CD4-positive, alpha-beta memory T cell (primary cell): ENCODE measurements around the gene ACTG2. TPM values are rescaled to one million over a fixed set of nuclear protein-coding genes. Genes with fewer than 3 reads are reported as not detected.
A peak's percentile ranks its signal among the peaks of the same experiment; 100 is the strongest.

Source experiments
- CTCF ChIA-PET: fragments of 350-600 bp; sonication (Branson Sonifier 250); formaldehyde crosslinking; loops from one replicate; lab custom pipeline; 2021; ENCODE audit warnings: inconsistent platforms; ENCODE audit not compliant: partially characterized antibody; lab: Charles Lee
- POLR2A ChIA-PET: fragments of 350-600 bp; sonication (Branson Sonifier 250); formaldehyde crosslinking; loops from one replicate; lab custom pipeline; 2021; ENCODE audit not compliant: partially characterized antibody; lab: Charles Lee
- DNase-seq, 5 donors: peaks; one replicate each; pipeline versions ENCODE4 v3.0.0 to v3.0.0-alpha.2; 2020 to 2022; ENCODE audit warnings: mixed read lengths in 1 of 5
- H3K27ac ChIP-seq: one replicate; pipeline ENCODE4 v1.7.0; 2013; ENCODE audit warnings: low read depth, low read length
- H3K27me3 ChIP-seq: 2 replicates; pipeline ENCODE4 v1.7.0; 2013; ENCODE audit warnings: mild to moderate bottlenecking, low read length, moderate library complexity; ENCODE audit not compliant: insufficient read depth
- H3K36me3 ChIP-seq: 2 replicates; pipeline ENCODE4 v1.7.0; 2013; ENCODE audit warnings: mild to moderate bottlenecking, low read length, moderate library complexity; ENCODE audit not compliant: insufficient read depth
- H3K4me1 ChIP-seq: 2 replicates; pipeline ENCODE4 v1.7.0; 2013; ENCODE audit warnings: mild to moderate bottlenecking, low read length, moderate library complexity; ENCODE audit not compliant: insufficient read depth
- H3K4me3 ChIP-seq, 2 donors: one replicate each; pipeline ENCODE4 v1.7.0; 2013; ENCODE audit warnings: low read length in 2 of 2, mild to moderate bottlenecking in 1 of 2
- H3K9me3 ChIP-seq, 2 donors: one replicate each; pipeline ENCODE4 v1.7.0; 2013; ENCODE audit warnings: low read length in 2 of 2, control low read depth in 1 of 2; ENCODE audit not compliant: control insufficient read depth in 1 of 2
- H3K27ac Mint-ChIP-seq, 7 donors: one replicate each; pipeline ENCODE4 v1.8.0; 2020 to 2021; ENCODE audit warnings: mixed read lengths in 7 of 7, mild to moderate bottlenecking in 6 of 7, inconsistent platforms in 3 of 7, moderate library complexity in 3 of 7
- H3K27me3 Mint-ChIP-seq, 2 donors: one replicate each; pipeline ENCODE4 v1.8.0; 2020 to 2021; ENCODE audit warnings: mixed read lengths in 2 of 2
- H3K36me3 Mint-ChIP-seq, 2 donors: one replicate each; pipeline ENCODE4 v1.8.0; 2020 to 2021; ENCODE audit warnings: mixed read lengths in 2 of 2, inconsistent platforms in 1 of 2, mild to moderate bottlenecking in 1 of 2
- H3K4me1 Mint-ChIP-seq, 4 donors: one replicate each; pipeline ENCODE4 v1.8.0; 2020 to 2021; ENCODE audit warnings: mixed read lengths in 4 of 4, mild to moderate bottlenecking in 1 of 4
- H3K4me3 Mint-ChIP-seq, 8 donors: one replicate each; pipeline ENCODE4 v1.8.0; 2020 to 2021; ENCODE audit warnings: mixed read lengths in 8 of 8, mild to moderate bottlenecking in 7 of 8, moderate library complexity in 6 of 8, inconsistent platforms in 3 of 8
- H3K9me3 Mint-ChIP-seq, 8 donors: one replicate each; pipeline ENCODE4 v1.8.0; 2020 to 2021; ENCODE audit warnings: mixed read lengths in 8 of 8, mild to moderate bottlenecking in 5 of 8, inconsistent platforms in 3 of 8, moderate library complexity in 1 of 8
- intact Hi-C: fragments of 100-400 bp; cut with micrococcal nuclease; formaldehyde crosslinking; loops from one replicate; pipeline ENCODE4 v1.15.1; 2023
- polyA plus RNA-seq, 2 donors: library from polyadenylated mRNA; unstranded; fragments of 300-500 nt; fragmentation: Illumina TruSeq; gene quantifications; one replicate each; pipeline ENCODE4 v1.2.3, GENCODE V29; 2021
- total RNA-seq, 2 experiments: library from RNA; stranded (reverse); gene quantifications; one replicate each; pipeline ENCODE4 v1.2.3, GENCODE V29; 2021

ACTG2 gene
- total and polyA plus RNA-seq, 4 experiments from 2014 or later: not detected

GRCh38 chr2:73961274-73961673 is 68.5 kb downstream of the ACTG2 start:
- CTCF ChIA-PET: no interaction called here
- no peak overlapping the region for H3K4me3 ChIP-seq
- DNase-seq: no peak
- peaks cover 32% of the 10 kb centered on the region for H3K36me3 ChIP-seq
- peaks cover 6% of the 10 kb centered on the region for H3K4me1 ChIP-seq
- H3K9me3 ChIP-seq: no peaks in the 10 kb centered on the region
- POLR2A ChIA-PET: no interaction called here
- H3K36me3 Mint-ChIP-seq: peaks cover 45 to 47% of the 10 kb centered on the region in 2 donors
- H3K4me1 Mint-ChIP-seq: peaks cover 12 to 27% (median 18%) of the 10 kb centered on the region in 4 donors
- H3K27me3 Mint-ChIP-seq: no peaks in the 10 kb centered on the region
- H3K4me3 Mint-ChIP-seq: no peak overlapping the region
- H3K27ac Mint-ChIP-seq: no peak overlapping the region
- intact Hi-C loops: no loop called here
- H3K27me3 ChIP-seq: no peaks in the 10 kb centered on the region
- H3K9me3 Mint-ChIP-seq: peaks cover 0 to 8% (median 3%) of the 10 kb centered on the region in 8 donors
- no peak overlapping the region for H3K27ac ChIP-seq

- H3K36me3 ChIP-seq: peaks cover 25% of the 10 kb centered on the region
- H3K27me3 Mint-ChIP-seq: no peaks in the 10 kb centered on the region
- CTCF ChIA-PET: interaction anchor here (0.9 kb wide), 1 partner anchor 94 kb away, joined by 3 read pairs; no protein-coding TSS in a partner anchor
- H3K4me3 Mint-ChIP-seq: no peak overlapping the region
- H3K27ac ChIP-seq: no peak overlapping the region
- no peak for DNase-seq
- no peak overlapping the region for H3K4me3 ChIP-seq
- peaks cover 6% of the 10 kb centered on the region for H3K4me1 ChIP-seq
- intact Hi-C loops: no loop called here
- POLR2A ChIA-PET: no interaction called here
- peak overlapping the region in 2 of 7 donors; percentile 54 to 59 for H3K27ac Mint-ChIP-seq
- no peaks in the 10 kb centered on the region for H3K27me3 ChIP-seq
- peaks cover 38 to 40% of the 10 kb centered on the region in 2 donors for H3K36me3 Mint-ChIP-seq
- H3K4me1 Mint-ChIP-seq: peaks cover 12 to 30% (median 16%) of the 10 kb centered on the region in 4 donors
- H3K9me3 ChIP-seq: no peaks in the 10 kb centered on the region
- peaks cover 0 to 8% (median 3%) of the 10 kb centered on the region in 8 donors for H3K9me3 Mint-ChIP-seq
Measured at GRCh38 chr2:73961823-73962615, 69.2 kb downstream of the ACTG2 start.

- Mint-ChIP-seq H3K4me3 (no peak overlapping the region), H3K9me3 (peaks cover 0 to 8% (median 3%) of the 10 kb centered on the region in 8 donors), H3K27ac (peak overlapping the region in 2 of 7 donors; percentile 1 to 19), H3K36me3 (peaks cover 33 to 36% of the 10 kb centered on the region in 2 donors), H3K27me3 (no peaks in the 10 kb centered on the region), H3K4me1 (peaks cover 14 to 32% (median 16%) of the 10 kb centered on the region in 4 donors)
- no peak for DNase-seq
- no peaks in the 10 kb centered on the region for H3K9me3 ChIP-seq
- H3K27me3 ChIP-seq: no peaks in the 10 kb centered on the region
- peaks cover 18% of the 10 kb centered on the region for H3K36me3 ChIP-seq
- POLR2A ChIA-PET: no interaction called here
- peaks cover 6% of the 10 kb centered on the region for H3K4me1 ChIP-seq
- H3K4me3 ChIP-seq: no peak overlapping the region
- no peak overlapping the region for H3K27ac ChIP-seq
- intact Hi-C loops: no loop called here
- CTCF ChIA-PET: no interaction called here
Measured at GRCh38 chr2:73962798-73963197, 70.0 kb downstream of the ACTG2 start.

DNA sequence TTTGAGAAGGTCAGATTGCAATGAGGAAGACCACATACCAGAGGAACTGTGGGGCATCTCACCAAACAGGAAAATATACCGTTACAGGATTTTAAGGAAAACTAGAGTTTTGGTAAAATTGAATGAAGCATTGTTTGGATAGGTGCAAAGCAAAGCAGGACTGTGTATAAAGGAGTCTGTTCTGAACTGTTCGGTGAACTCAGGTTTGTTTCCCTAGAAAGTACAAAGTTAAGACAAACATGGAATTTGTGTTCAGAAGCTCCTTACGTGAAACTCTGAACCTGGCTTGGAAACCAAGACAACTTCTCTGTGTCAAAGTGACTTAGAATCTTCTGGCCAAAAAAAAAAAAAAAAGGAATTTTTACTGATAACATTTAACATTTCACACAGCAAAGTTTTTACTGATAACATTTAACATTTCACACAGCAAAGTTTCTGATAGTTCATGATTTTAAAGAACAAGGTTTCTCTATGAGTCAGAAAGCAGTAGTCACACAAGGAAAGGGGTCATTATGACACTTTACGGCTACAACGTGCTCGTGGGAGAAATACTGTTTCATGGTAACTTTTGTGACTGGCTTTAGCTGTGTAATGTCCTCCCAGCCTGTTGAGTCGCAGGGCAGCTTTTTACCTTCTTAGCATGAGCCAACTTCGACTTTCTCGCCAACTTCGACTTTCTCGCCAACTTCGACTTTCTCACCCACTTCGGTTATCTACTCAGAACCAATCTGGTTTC is 70.7 kb downstream of the ACTG2 start:
- Mint-ChIP-seq H3K27ac (peak overlapping the region; percentile 1 to 83 (median 42)), H3K4me1 (peaks cover 14 to 32% (median 17%) of the 10 kb centered on the region in 4 donors), H3K36me3 (peaks cover 26 to 29% of the 10 kb centered on the region in 2 donors), H3K27me3 (no peaks in the 10 kb centered on the region), H3K4me3 (peak overlapping the region in 7 of 8 donors; percentile 6 to 73 (median 52)), H3K9me3 (peaks cover 0 to 8% (median 3%) of the 10 kb centered on the region in 8 donors)
- Histone ChIP-seq H3K27ac (no peak overlapping the region), H3K4me3 (no peak overlapping the region), H3K27me3 (no peaks in the 10 kb centered on the region), H3K4me1 (peaks cover 6% of the 10 kb centered on the region), H3K36me3 (peaks cover 11% of the 10 kb centered on the region), H3K9me3 (no peaks in the 10 kb centered on the region)
- CTCF ChIA-PET: interaction anchor here (0.9 kb wide), 1 partner anchor 15 kb away, joined by 3 read pairs; no protein-coding TSS in a partner anchor
- POLR2A ChIA-PET: no interaction called here
- intact Hi-C loops: loop anchor here (2.0 kb wide), 1 partner anchor 15 kb away; no protein-coding TSS in a partner anchor
- no peak for DNase-seq

GRCh38 chr2:73964223-73964622 is 71.4 kb downstream of the ACTG2 start:
- H3K9me3 ChIP-seq: no peaks in the 10 kb centered on the region

GRCh38 chr2:73965053-73965452 is 72.2 kb downstream of the ACTG2 start:
- Histone ChIP-seq H3K4me3 (no peak overlapping the region), H3K36me3 (no peaks in the 10 kb centered on the region), H3K27me3 (no peaks in the 10 kb centered on the region), H3K27ac (no peak overlapping the region), H3K4me1 (peaks cover 10% of the 10 kb centered on the region), H3K9me3 (no peaks in the 10 kb centered on the region)
- Mint-ChIP-seq H3K4me1 (peaks cover 16 to 44% (median 27%) of the 10 kb centered on the region in 4 donors), H3K27ac (no peak overlapping the region), H3K36me3 (peaks cover 12 to 16% of the 10 kb centered on the region in 2 donors), H3K27me3 (no peaks in the 10 kb centered on the region), H3K4me3 (no peak overlapping the region), H3K9me3 (peaks cover 0 to 8% (median 3%) of the 10 kb centered on the region in 8 donors)
- intact Hi-C loops: loop anchor here (2.0 kb wide), 1 partner anchor 16 kb away; no protein-coding TSS in a partner anchor
- ChIA-PET CTCF (interaction anchor here (0.5 to 1.4 kb wide), 3 partner anchors 22 to 810 kb away, joined by 3 to 5 read pairs (median 3); no protein-coding TSS in a partner anchor), POLR2A (interaction anchor here (1.3 kb wide), 1 partner anchor 14 kb away, joined by 4 read pairs; no protein-coding TSS in a partner anchor)
- no peak for DNase-seq

More at GRCh38 chr2:73964223-73964622, 71.4 kb downstream of the ACTG2 start:
- DNase-seq: no peak
- Mint-ChIP-seq H3K27ac (peak overlapping the region in 6 of 7 donors; percentile 0 to 83 (median 50)), H3K4me3 (peak overlapping the region in 7 of 8 donors; percentile 5 to 73 (median 52)), H3K4me1 (peaks cover 14 to 36% (median 20%) of the 10 kb centered on the region in 4 donors), H3K27me3 (no peaks in the 10 kb centered on the region), H3K36me3 (peaks cover 19 to 22% of the 10 kb centered on the region in 2 donors), H3K9me3 (peaks cover 0 to 8% (median 3%) of the 10 kb centered on the region in 8 donors)
- CTCF ChIA-PET: interaction anchor here (1.0 kb wide), 1 partner anchor 23 kb away, joined by 5 read pairs; no protein-coding TSS in a partner anchor
- POLR2A ChIA-PET: interaction anchor here (1.3 kb wide), 1 partner anchor 15 kb away, joined by 4 read pairs; no protein-coding TSS in a partner anchor
- intact Hi-C loops: loop anchor here (2.0 kb wide), 1 partner anchor 15 kb away; no protein-coding TSS in a partner anchor
- peaks cover 4% of the 10 kb centered on the region for H3K36me3 ChIP-seq
- peaks cover 6% of the 10 kb centered on the region for H3K4me1 ChIP-seq
- no peak overlapping the region for H3K27ac ChIP-seq
- H3K4me3 ChIP-seq: no peak overlapping the region
- no peaks in the 10 kb centered on the region for H3K27me3 ChIP-seq
